H9 (cell line): Measurements from ENCODE around the gene DLEC1. TPM values are rescaled to one million over a fixed set of nuclear protein-coding genes. Genes with fewer than 3 reads are reported as not detected.

Source experiments
- DNase-seq: peaks from one replicate; pipeline ENCODE4 v3.0.0-alpha.2; 2017
- H2AFZ ChIP-seq: one replicate; pipeline ENCODE4 v1.6.1; 2013; ENCODE audit warnings: mild to moderate bottlenecking, low read length, control low read depth, moderate library complexity
- H2AK5ac ChIP-seq: 2 replicates; pipeline ENCODE4 v1.6.1; 2013; ENCODE audit warnings: low read length, control low read depth, mixed read lengths; ENCODE audit not compliant: insufficient read length
- H2BK120ac ChIP-seq: one replicate; pipeline ENCODE4 v1.6.1; 2013; ENCODE audit warnings: low read depth, mild to moderate bottlenecking, low read length, control low read depth, inconsistent platforms; ENCODE audit not compliant: poor library complexity, severe bottlenecking
- H2BK12ac ChIP-seq: 2 replicates; pipeline ENCODE4 v1.6.1; 2013; ENCODE audit warnings: low read length, control low read depth, mixed read lengths, low read depth; ENCODE audit not compliant: insufficient read length
- H2BK15ac ChIP-seq: 2 replicates; pipeline ENCODE4 v1.6.1; 2013; ENCODE audit warnings: low read depth, low read length, control low read depth
- H2BK20ac ChIP-seq: one replicate; pipeline ENCODE4 v1.6.1; 2013; ENCODE audit warnings: low read depth, mild to moderate bottlenecking, low read length, control low read depth, inconsistent platforms; ENCODE audit not compliant: poor library complexity, severe bottlenecking
- H2BK5ac ChIP-seq: 2 replicates; pipeline ENCODE4 v1.6.1; 2013; ENCODE audit warnings: low read length, control low read depth, mixed read lengths; ENCODE audit not compliant: insufficient read length
- H3K14ac ChIP-seq: 2 replicates; pipeline ENCODE4 v1.6.1; 2013; ENCODE audit warnings: low read length, control low read depth; ENCODE audit not compliant: insufficient read depth
- H3K18ac ChIP-seq: 2 replicates; pipeline ENCODE4 v1.6.1; 2013; ENCODE audit warnings: low read depth, mild to moderate bottlenecking, mixed read lengths, low read length, control low read depth; ENCODE audit not compliant: insufficient read length
- H3K23ac ChIP-seq: 2 replicates; pipeline ENCODE4 v1.6.1; 2013; ENCODE audit warnings: low read length, control low read depth, mixed read lengths, low read depth; ENCODE audit not compliant: insufficient read length
- H3K23me2 ChIP-seq: 2 replicates; pipeline ENCODE4 v1.6.1; 2013; ENCODE audit warnings: low read depth, mild to moderate bottlenecking, mixed read lengths, low read length, control low read depth; ENCODE audit not compliant: insufficient read length, poor library complexity, severe bottlenecking
- H3K27ac ChIP-seq: 2 replicates; pipeline ENCODE4 v1.5.1; 2013; ENCODE audit warnings: low read length, control low read depth, mixed read lengths, low read depth; ENCODE audit not compliant: insufficient read length
- H3K27me3 ChIP-seq: 2 replicates; pipeline ENCODE4 v1.6.1; 2013; ENCODE audit warnings: low read length, control low read depth, inconsistent platforms; ENCODE audit not compliant: insufficient read depth
- H3K4ac ChIP-seq: 2 replicates; pipeline ENCODE4 v1.6.1; 2013; ENCODE audit warnings: low read depth, mild to moderate bottlenecking, control low read depth, inconsistent platforms, low read length, moderate library complexity
- H3K4me1 ChIP-seq: 2 replicates; pipeline ENCODE4 v1.6.1; 2013; ENCODE audit warnings: low read length, control low read depth, inconsistent platforms; ENCODE audit not compliant: insufficient read depth
- H3K4me2 ChIP-seq: 2 replicates; pipeline ENCODE4 v1.6.1; 2013; ENCODE audit warnings: low read length, control low read depth, mixed read lengths; ENCODE audit not compliant: insufficient read length, insufficient read depth
- H3K56ac ChIP-seq: 2 replicates; pipeline ENCODE4 v1.6.1; 2013; ENCODE audit warnings: low read depth, mild to moderate bottlenecking, mixed read lengths, low read length, control low read depth; ENCODE audit not compliant: insufficient read length
- H3K79me1 ChIP-seq: 2 replicates; pipeline ENCODE4 v1.6.1; 2013; ENCODE audit warnings: low read depth, mild to moderate bottlenecking, moderate library complexity, low read length, control low read depth, inconsistent platforms; ENCODE audit not compliant: insufficient read depth, poor library complexity, severe bottlenecking
- H3K79me2 ChIP-seq: 2 replicates; pipeline ENCODE4 v1.6.1; 2013; ENCODE audit warnings: low read length, control low read depth, inconsistent platforms; ENCODE audit not compliant: insufficient read depth
- H3K9ac ChIP-seq: 2 replicates; pipeline ENCODE4 v1.6.1; 2013; ENCODE audit warnings: low read length, control low read depth, mixed read lengths; ENCODE audit not compliant: insufficient read length; ENCODE audit errors: extremely low read depth
- H3K9me3 ChIP-seq: one replicate; pipeline ENCODE4 v1.6.1; 2013; ENCODE audit warnings: low read depth, low read length, inconsistent platforms; ENCODE audit not compliant: control insufficient read depth
- H3T11ph ChIP-seq: one replicate; pipeline ENCODE4 v1.6.1; 2013; ENCODE audit warnings: mild to moderate bottlenecking, low read length, control low read depth, inconsistent platforms
- H4K20me1 ChIP-seq: one replicate; pipeline ENCODE4 v1.6.1; 2013; ENCODE audit not compliant: control insufficient read depth, insufficient read length, insufficient read depth
- H4K5ac ChIP-seq: 2 replicates; pipeline ENCODE4 v1.6.1; 2013; ENCODE audit warnings: low read depth, mild to moderate bottlenecking, mixed read lengths, low read length, control low read depth; ENCODE audit not compliant: insufficient read length
- H4K8ac ChIP-seq: replicated peaks from 2 replicates; pipeline ENCODE4 v1.6.1; 2013; ENCODE audit warnings: low read length, control low read depth, mixed read lengths, low read depth; ENCODE audit not compliant: insufficient read length
- H4K91ac ChIP-seq: 2 replicates; pipeline ENCODE4 v1.6.1; 2013; ENCODE audit warnings: low read depth, mild to moderate bottlenecking, moderate library complexity, mixed read lengths, low read length, control low read depth; ENCODE audit not compliant: insufficient read length
- H3K27ac Mint-ChIP-seq, 3 experiments: 2 replicates in 2 of 3; 3 replicates in 1 of 3; pipeline ENCODE4 v1.8.0; 2020 to 2021; ENCODE audit warnings: mixed read lengths in 3 of 3, mild to moderate bottlenecking in 1 of 3, moderate library complexity in 1 of 3
- H3K27me3 Mint-ChIP-seq: 2 replicates; pipeline ENCODE4 v1.8.0; 2021; ENCODE audit warnings: low read depth, mild to moderate bottlenecking, moderate library complexity, mixed read lengths
- H3K36me3 Mint-ChIP-seq, 3 experiments: 2 replicates in 2 of 3; 3 replicates in 1 of 3; pipeline ENCODE4 v1.8.0; 2020 to 2021; ENCODE audit warnings: low read depth in 3 of 3, mixed read lengths in 3 of 3; ENCODE audit not compliant: insufficient read depth in 1 of 3
- H3K4me1 Mint-ChIP-seq, 2 experiments: 2 replicates each; pipeline ENCODE4 v1.8.0; 2020; ENCODE audit warnings: mixed read lengths in 2 of 2
- H3K4me3 Mint-ChIP-seq, 2 experiments: 2 replicates in 1 of 2; 3 replicates in 1 of 2; pipeline ENCODE4 v1.8.0; 2020 to 2021; ENCODE audit warnings: mild to moderate bottlenecking in 2 of 2, mixed read lengths in 2 of 2, moderate library complexity in 1 of 2
- H3K9me3 Mint-ChIP-seq, 2 experiments: 2 replicates in 1 of 2; 3 replicates in 1 of 2; pipeline ENCODE4 v1.8.0; 2020; ENCODE audit warnings: mild to moderate bottlenecking in 2 of 2, mixed read lengths in 2 of 2, moderate library complexity in 1 of 2
- WGBS: extraction: QIAGEN DNeasy Blood & Tissue Kit; methylation state at CpG from one replicate; pipeline ENCODE4 v1.1.7; 2013; ENCODE audit warnings: missing lambda C conversion rate, low lambda C conversion rate, mixed read lengths; ENCODE audit not compliant: insufficient read length; ENCODE audit errors: extremely low coverage; 5-methylcytosine and 5-hydroxymethylcytosine counted together
- total RNA-seq: library from RNA; stranded (reverse); gene quantifications from 2 replicates; pipeline ENCODE4 v1.2.1, GENCODE V29; 2021
- TF ChIP-seq, protein P1 (sequence below): fragments of 200-600 bp; sonication (generic); conservative IDR thresholded peaks from 3 replicates; pipeline ENCODE4 v1.8.0; 2021; ENCODE audit warnings: antibody characterized with exemption, mild to moderate bottlenecking

The DLEC1 gene
- total RNA-seq, 1 experiment from 2014 or later = 2.1 TPM

DNA sequence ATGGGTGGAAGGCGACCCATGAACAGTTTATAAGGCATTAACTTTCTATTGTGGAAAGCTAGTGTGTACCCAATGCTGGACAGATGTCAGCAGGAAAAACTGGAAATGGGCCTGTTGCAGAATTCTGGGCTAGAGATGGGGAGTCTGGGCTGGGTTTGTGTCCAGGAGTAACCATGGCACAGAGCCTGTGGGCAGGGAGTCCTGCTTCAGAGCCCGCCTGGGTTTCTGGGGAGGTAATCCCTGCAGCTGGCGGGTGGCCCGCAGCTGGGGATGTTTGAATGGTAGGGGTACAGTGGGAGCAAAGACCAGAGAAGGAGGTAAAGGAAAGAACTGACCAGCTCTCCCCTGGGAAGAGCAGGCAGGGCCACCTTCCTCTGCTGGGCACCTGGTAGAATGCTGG, 72.2 kb downstream of the DLEC1 start:
- no peak overlapping the region for H2BK120ac ChIP-seq
- H4K8ac ChIP-seq = no peak overlapping the region
- Mint-ChIP-seq H3K4me1 (no peaks in the 10 kb centered on the region; a peak in 1 of 4 replicates), H3K27me3 (peaks cover 14% of the 10 kb centered on the region), H3K36me3 (peaks cover 0 to 5% (median 0%) of the 10 kb centered on the region in 3 experiments; a peak in 3 of 7 replicates), H3K4me3 (no peak overlapping the region), H3K27ac (no peak overlapping the region), H3K9me3 (no peaks in the 10 kb centered on the region; a peak in 1 of 5 replicates)
- no peak overlapping the region for H3K4me2 ChIP-seq
- no peak overlapping the region for H4K5ac ChIP-seq
- no peak overlapping the region for H4K91ac ChIP-seq
- no peaks in the 10 kb centered on the region for H3K79me1 ChIP-seq
- H2BK5ac ChIP-seq = no peak overlapping the region
- no peaks in the 10 kb centered on the region for H4K20me1 ChIP-seq
- no peak overlapping the region for H2BK20ac ChIP-seq
- no CpG with 5 or more reads among the region's 4 CpGs for WGBS
- no peak overlapping the region for H3K23ac ChIP-seq
- H2BK12ac ChIP-seq = no peak overlapping the region
- no peak overlapping the region for H3K9ac ChIP-seq
- no peaks in the 10 kb centered on the region for H3K9me3 ChIP-seq
- no peak overlapping the region for H2BK15ac ChIP-seq
- no peak overlapping the region for H3K14ac ChIP-seq
- H3K56ac ChIP-seq = no peak overlapping the region
- no peaks in the 10 kb centered on the region for H3K79me2 ChIP-seq
- no peaks in the 10 kb centered on the region for H3K4me1 ChIP-seq
- H3K23me2 ChIP-seq = no peaks in the 10 kb centered on the region
- no peak overlapping the region for H3K27ac ChIP-seq
- no peak overlapping the region for H3T11ph ChIP-seq
- DNase-seq = no peak
- H3K18ac ChIP-seq = no peak overlapping the region
- no peak overlapping the region for H3K4ac ChIP-seq
- no peak overlapping the region for H2AFZ ChIP-seq
- TF ChIP-seq, protein P1, sequence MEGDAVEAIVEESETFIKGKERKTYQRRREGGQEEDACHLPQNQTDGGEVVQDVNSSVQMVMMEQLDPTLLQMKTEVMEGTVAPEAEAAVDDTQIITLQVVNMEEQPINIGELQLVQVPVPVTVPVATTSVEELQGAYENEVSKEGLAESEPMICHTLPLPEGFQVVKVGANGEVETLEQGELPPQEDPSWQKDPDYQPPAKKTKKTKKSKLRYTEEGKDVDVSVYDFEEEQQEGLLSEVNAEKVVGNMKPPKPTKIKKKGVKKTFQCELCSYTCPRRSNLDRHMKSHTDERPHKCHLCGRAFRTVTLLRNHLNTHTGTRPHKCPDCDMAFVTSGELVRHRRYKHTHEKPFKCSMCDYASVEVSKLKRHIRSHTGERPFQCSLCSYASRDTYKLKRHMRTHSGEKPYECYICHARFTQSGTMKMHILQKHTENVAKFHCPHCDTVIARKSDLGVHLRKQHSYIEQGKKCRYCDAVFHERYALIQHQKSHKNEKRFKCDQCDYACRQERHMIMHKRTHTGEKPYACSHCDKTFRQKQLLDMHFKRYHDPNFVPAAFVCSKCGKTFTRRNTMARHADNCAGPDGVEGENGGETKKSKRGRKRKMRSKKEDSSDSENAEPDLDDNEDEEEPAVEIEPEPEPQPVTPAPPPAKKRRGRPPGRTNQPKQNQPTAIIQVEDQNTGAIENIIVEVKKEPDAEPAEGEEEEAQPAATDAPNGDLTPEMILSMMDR = no peak
- no peaks in the 10 kb centered on the region for H3K27me3 ChIP-seq
- H2AK5ac ChIP-seq = no peak overlapping the region
